Stomach smooth muscle (tissue), 2 donors: Measurements from ENCODE around the gene ZCCHC7.
"Not testable (repeated sequence)": the region's sequence is repeated elsewhere in the genome, so short reads cannot be mapped to it uniquely, and the experiment has no call there.

Experiments used
- H3K27ac ChIP-seq: one replicate; pipeline ENCODE4 v1.7.0; 2013; ENCODE audit warnings: mild to moderate bottlenecking, low read length, inconsistent platforms
- H3K27me3 ChIP-seq, 2 donors: one replicate each; pipeline ENCODE4 v1.7.0; 2013; ENCODE audit warnings: low read length in 2 of 2; ENCODE audit not compliant: insufficient read depth in 2 of 2, control insufficient read depth in 1 of 2
- H3K36me3 ChIP-seq, 2 donors: one replicate each; pipeline ENCODE4 v1.7.0; 2013; ENCODE audit warnings: low read length in 2 of 2; ENCODE audit not compliant: control insufficient read depth in 2 of 2, insufficient read depth in 2 of 2
- H3K4me1 ChIP-seq: one replicate; pipeline ENCODE4 v1.7.0; 2013; ENCODE audit warnings: low read length; ENCODE audit not compliant: control insufficient read depth, insufficient read depth
- H3K4me3 ChIP-seq, 2 donors: one replicate each; pipeline ENCODE4 v1.7.0; 2013; ENCODE audit warnings: low read length in 2 of 2
- H3K9ac ChIP-seq, 2 donors: one replicate each; pipeline ENCODE4 v1.7.0; 2013; ENCODE audit warnings: low read length in 2 of 2, mild to moderate bottlenecking in 1 of 2
- H3K9me3 ChIP-seq, 2 donors: one replicate each; pipeline ENCODE4 v1.7.0; 2013; ENCODE audit warnings: low read length in 2 of 2; ENCODE audit not compliant: control insufficient read depth in 2 of 2
- donor health status: healthy.
- donor health status: Pancreatic carcinoma.

ZCCHC7 gene

DNA sequence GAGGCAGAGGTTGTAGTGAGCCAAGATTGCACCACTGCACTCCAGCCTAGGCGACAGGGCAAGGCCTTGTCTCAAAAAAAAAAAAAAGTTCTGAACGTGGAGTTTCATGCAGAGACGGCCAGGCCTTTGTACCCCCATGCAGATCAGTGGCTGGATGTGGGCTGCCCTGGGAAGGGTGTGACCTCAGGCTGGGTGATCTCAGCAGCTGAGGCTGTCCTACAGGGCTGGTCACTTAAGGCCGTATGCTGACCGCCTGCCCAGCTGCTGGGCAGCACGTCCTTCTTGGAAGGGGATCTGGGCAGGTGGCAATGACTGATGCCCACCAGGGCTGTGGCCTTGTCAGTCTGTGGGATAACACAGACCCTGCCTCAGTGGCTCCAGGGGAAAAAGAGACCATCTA, 264.9 kb downstream of the ZCCHC7 start:
- Histone ChIP-seq H3K36me3 (no peaks in the 10 kb centered on the region), H3K4me3 (no peak overlapping the region), H3K27ac (no peak overlapping the region), H3K4me1 (no peaks in the 10 kb centered on the region), H3K27me3 (no peaks in the 10 kb centered on the region), H3K9ac (no peak overlapping the region), H3K9me3 (no peaks in the 10 kb centered on the region)

DNA sequence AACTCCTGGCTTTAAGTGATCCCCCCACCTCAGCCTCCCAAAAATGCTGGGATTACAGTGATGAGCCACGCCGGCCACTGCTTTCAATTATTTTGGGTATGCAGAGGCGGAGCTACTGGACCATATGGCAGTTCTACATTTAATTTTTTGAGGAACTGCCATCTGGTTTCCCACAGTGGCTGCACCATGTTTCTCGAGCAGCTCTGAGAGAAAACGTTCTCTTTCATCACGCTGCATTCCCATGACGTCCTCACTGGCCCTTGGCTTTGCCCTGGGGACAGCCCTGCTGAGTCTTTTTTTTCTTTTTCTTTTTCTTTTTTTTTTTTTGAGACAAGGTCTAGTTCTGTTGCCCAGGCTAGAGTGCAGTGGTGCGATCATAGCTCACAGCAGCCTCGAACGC, 266.6 kb downstream of the ZCCHC7 start:
- H3K4me1 ChIP-seq = no peaks in the 10 kb centered on the region
- H3K4me3 ChIP-seq = no peak overlapping the region
- no peaks in the 10 kb centered on the region for H3K9me3 ChIP-seq

DNA sequence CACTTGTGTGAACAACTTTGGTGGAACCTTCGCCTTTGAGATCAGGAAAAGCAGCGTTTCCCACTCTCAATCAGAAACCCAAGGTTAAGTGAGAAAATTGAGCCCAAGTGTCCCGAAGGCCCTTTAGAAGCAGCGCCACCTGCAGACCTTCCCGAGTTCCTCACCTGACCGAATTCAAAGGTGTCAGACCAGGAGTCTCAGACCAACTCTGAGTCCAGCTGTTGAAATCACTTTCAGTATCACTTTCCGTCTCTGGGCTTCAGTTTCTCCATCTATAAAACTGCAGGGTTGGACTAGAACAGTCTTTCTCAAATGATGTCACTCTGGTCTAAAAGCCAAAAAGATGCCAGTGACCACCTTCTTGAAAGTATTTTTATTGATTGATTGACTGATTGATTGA, 270.4 kb downstream of the ZCCHC7 start:
- H3K9ac ChIP-seq = no peak overlapping the region
- H3K27ac ChIP-seq = no peak overlapping the region
- H3K36me3 ChIP-seq = no peaks in the 10 kb centered on the region
- H3K4me1 ChIP-seq = no peaks in the 10 kb centered on the region
- H3K27me3 ChIP-seq = no peaks in the 10 kb centered on the region
- no peak overlapping the region for H3K4me3 ChIP-seq
- H3K9me3 ChIP-seq = no peaks in the 10 kb centered on the region

More for the DNA sequence above, 266.6 kb downstream of the ZCCHC7 start:
- Histone ChIP-seq H3K9ac (no peak overlapping the region), H3K36me3 (no peaks in the 10 kb centered on the region), H3K27me3 (no peaks in the 10 kb centered on the region), H3K27ac (no peak overlapping the region)

DNA sequence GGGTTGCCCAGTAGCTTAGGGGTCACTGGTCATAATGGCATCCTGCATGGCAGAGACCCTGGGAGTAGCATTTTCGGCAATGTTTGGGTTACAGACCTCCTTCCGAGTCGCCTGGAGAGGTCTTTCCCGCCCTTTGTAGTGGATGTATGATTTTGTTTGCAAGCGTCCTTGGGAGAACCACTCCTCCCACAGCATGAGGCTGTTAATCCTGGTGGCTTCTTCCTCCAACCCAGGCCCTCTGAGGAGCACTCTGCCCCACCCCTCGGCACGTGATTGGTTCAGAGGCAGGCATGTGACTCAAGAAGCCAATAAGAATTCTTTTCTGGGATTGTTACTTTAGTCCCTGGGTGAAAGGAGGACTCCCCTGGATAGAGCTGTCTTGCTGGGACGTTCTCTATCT, 271.9 kb downstream of the ZCCHC7 start:
- H3K27me3 ChIP-seq = no peaks in the 10 kb centered on the region
- H3K4me1 ChIP-seq = no peaks in the 10 kb centered on the region
- H3K36me3 ChIP-seq = no peaks in the 10 kb centered on the region
- no peaks in the 10 kb centered on the region for H3K9me3 ChIP-seq
- no peak overlapping the region for H3K27ac ChIP-seq
- H3K9ac ChIP-seq = no peak overlapping the region
- H3K4me3 ChIP-seq = no peak overlapping the region

DNA sequence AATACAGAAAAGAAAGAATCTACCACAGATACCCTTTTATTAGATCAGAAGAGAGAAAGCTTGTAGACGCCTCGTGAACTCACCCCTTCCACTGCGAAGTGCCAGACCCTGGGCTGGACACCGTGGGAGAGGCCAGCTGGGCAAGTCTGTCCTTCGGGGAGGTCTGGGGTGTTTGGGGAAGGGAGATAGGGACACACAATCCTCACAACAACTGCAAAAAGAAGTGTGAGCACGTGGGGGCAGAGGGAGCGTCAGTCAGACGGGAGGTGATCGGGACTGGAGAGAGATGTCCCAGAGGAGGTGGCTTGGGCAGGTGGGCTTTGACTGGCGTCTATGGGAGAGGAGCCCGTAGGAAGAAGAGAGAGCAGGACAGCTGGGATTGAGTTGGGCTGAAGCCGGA, 274.9 kb downstream of the ZCCHC7 start:
- no peak overlapping the region for H3K27ac ChIP-seq
- no peak overlapping the region for H3K9ac ChIP-seq
- H3K9me3 ChIP-seq = no peaks in the 10 kb centered on the region
- no peaks in the 10 kb centered on the region for H3K4me1 ChIP-seq
- no peaks in the 10 kb centered on the region for H3K36me3 ChIP-seq
- H3K4me3 ChIP-seq = no peak overlapping the region
- H3K27me3 ChIP-seq = no peaks in the 10 kb centered on the region

DNA sequence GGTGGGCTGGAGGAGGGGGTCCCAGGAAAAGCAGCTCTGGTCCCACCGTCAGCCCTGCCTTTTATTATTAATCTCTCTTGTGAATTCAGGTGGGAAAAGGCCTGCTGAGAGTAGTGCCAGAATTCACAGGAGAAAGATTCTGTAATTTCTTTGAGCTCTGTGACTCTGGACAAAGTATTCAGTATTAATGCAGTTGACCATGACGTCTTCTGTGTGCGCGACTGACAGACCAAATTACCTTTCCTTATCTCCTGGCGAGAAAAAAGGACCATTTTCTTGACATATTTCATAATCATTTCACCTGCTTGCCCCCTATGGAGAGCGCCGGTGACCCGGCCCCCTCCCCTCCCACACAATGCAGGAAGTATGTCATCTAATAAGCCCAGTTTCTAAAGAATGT, 275.3 kb downstream of the ZCCHC7 start:
- no peak overlapping the region for H3K27ac ChIP-seq
- no peaks in the 10 kb centered on the region for H3K36me3 ChIP-seq
- H3K9me3 ChIP-seq = no peaks in the 10 kb centered on the region
- H3K27me3 ChIP-seq = no peaks in the 10 kb centered on the region
- H3K9ac ChIP-seq = no peak overlapping the region
- H3K4me1 ChIP-seq = no peaks in the 10 kb centered on the region
- no peak overlapping the region for H3K4me3 ChIP-seq

DNA sequence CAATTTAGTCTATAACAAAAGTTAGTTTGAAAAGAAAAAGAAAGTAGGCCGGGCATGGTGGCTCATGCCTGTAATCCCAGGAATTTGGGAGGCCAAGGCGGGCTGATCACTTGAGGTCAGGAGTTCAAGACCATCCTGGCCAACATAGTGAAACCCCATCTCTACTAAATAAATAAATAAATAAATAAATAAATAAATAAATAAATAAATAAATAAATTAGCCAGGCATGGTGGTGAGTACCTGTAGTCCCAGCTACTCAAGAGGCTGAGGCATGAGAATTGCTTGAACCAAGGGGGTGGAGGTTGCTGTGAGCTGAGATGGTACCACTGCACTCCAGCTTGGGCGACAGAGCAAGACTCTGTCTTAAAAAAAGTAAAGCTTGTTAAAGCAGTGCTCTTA, 277.6 kb downstream of the ZCCHC7 start:
- not testable (repeated sequence) for H3K27me3 ChIP-seq, H3K4me3 ChIP-seq, H3K36me3 ChIP-seq, H3K27ac ChIP-seq, H3K9me3 ChIP-seq, H3K9ac ChIP-seq, H3K4me1 ChIP-seq

DNA sequence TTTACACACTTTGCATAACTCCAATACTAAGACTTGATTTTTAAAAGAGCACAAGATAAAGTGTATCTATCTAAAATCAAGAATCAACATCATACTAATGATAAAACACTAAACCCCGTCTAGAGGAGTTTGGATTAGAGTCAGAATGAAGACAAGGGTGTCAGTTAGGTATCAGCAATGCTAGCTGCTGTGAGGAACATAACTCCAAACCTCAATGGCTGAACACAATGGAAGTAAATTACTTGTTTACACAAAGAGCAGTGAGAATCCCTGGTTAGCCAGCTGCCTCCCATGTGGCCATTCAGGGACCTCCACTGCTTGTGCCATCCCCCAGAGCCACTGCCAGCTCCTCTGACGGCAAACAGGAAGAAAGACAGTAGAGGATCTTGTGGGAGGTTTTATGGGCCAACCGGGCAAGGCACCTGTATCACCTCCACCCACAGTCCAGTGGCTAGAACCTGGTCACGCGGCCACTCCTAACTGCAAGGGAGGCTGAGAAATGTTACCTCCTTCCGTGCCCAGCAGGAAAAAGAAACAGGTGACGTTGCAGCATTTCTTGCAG, 278.2 kb downstream of the ZCCHC7 start:
- Histone ChIP-seq H3K9ac (no peak overlapping the region), H3K4me3 (no peak overlapping the region), H3K9me3 (no peaks in the 10 kb centered on the region), H3K27me3 (no peaks in the 10 kb centered on the region), H3K36me3 (no peaks in the 10 kb centered on the region), H3K4me1 (no peaks in the 10 kb centered on the region), H3K27ac (no peak overlapping the region)

DNA sequence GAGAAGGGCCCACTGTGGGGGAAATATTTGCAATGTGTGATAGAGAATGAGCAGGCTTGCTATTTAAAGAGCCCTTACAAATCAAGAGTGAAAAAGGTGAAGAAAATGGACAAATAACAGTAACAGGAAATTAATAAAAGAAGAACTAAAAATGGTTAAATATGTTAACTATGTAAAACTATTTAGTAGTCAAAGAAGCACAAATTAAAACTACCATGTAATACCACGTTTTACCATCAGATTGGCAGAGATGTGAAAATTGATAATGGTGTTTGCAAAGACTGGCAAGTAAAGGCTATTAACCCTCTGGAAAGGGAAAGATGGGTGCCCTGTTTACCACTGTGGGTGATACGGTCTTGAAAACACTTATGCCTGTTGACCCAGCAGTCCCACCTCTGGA, 279.0 kb downstream of the ZCCHC7 start:
- H3K36me3 ChIP-seq = no peaks in the 10 kb centered on the region
- no peak overlapping the region for H3K4me3 ChIP-seq
- no peak overlapping the region for H3K9ac ChIP-seq
- H3K27me3 ChIP-seq = no peaks in the 10 kb centered on the region
- H3K27ac ChIP-seq = no peak overlapping the region
- no peaks in the 10 kb centered on the region for H3K9me3 ChIP-seq
- no peaks in the 10 kb centered on the region for H3K4me1 ChIP-seq

DNA sequence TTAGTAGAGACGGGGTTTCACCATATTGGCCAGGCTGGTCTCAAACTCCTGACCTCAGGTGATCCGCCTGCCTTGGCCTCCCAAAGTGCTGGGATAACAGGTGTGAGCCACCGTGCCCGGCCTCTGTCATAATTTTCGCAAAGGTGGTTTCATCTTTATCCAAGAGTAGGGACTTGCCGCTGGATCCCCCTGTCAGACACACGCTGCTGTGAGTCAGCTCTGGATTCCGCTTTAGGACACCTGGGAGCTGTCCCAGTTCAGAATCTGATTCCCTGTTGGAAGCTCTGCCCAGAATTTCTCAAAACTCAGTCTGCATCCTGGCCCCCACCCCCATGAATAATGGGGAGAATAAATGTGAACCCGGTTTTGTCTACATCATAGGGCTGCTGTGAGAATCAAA, 284.2 kb downstream of the ZCCHC7 start:
- Histone ChIP-seq H3K27ac (no peak overlapping the region), H3K9me3 (no peaks in the 10 kb centered on the region), H3K4me1 (no peaks in the 10 kb centered on the region), H3K36me3 (no peaks in the 10 kb centered on the region), H3K4me3 (no peak overlapping the region), H3K27me3 (no peaks in the 10 kb centered on the region), H3K9ac (no peak overlapping the region)

DNA sequence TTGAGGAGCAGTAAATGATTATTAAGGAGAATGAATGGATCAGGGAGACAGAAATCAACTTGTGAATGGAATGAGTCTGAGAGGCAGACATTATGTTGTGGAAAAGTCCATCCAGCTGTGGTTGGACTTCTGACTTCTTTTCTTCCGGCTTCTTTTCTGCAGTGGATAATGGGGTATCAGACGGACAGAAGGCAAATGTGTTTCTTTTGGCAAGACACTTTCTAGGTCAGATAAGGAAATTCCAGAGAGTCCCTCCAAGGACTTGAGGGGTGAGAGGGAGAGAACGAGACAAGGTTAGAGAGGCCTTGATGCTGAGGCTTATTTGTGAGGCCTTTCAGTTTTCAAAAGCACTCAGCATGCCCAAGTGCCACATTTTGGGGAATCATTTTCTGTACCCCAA, 285.0 kb downstream of the ZCCHC7 start:
- no peaks in the 10 kb centered on the region for H3K36me3 ChIP-seq
- no peak overlapping the region for H3K4me3 ChIP-seq
- H3K9me3 ChIP-seq = no peaks in the 10 kb centered on the region
- H3K9ac ChIP-seq = no peak overlapping the region
- no peaks in the 10 kb centered on the region for H3K27me3 ChIP-seq
- no peaks in the 10 kb centered on the region for H3K4me1 ChIP-seq
- H3K27ac ChIP-seq = no peak overlapping the region
